ENCODE measurements around the gene SAMD11. TPM values are rescaled to one million over a fixed set of nuclear protein-coding genes. Genes with fewer than 3 reads are reported as not detected.

Gene SAMD11
- total and polyA plus RNA-seq, 4 donors = 0.51 to 4.1 (median 1.3) TPM

DNA sequence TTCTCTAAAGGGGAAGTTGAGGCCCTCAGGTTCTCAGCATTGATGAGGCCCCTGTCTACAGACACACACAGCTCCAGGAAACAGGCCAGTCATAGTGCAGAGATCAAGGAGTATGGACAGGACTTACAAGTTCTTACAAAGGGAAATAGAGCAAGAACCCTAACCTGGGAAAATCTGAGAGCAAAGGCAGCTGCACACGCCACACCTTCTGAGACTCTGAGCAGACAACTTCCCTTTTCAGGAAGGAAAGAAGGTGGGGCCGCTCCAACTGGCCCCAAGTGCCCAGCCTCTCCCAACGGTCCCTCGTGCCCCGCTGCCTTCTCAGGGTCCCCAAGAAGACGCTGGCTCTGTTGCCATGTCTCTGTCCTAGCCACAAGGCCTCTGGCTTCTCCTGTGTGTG, 31.8 kb downstream of the SAMD11 start:
- TF ChIP-seq, protein P1, sequence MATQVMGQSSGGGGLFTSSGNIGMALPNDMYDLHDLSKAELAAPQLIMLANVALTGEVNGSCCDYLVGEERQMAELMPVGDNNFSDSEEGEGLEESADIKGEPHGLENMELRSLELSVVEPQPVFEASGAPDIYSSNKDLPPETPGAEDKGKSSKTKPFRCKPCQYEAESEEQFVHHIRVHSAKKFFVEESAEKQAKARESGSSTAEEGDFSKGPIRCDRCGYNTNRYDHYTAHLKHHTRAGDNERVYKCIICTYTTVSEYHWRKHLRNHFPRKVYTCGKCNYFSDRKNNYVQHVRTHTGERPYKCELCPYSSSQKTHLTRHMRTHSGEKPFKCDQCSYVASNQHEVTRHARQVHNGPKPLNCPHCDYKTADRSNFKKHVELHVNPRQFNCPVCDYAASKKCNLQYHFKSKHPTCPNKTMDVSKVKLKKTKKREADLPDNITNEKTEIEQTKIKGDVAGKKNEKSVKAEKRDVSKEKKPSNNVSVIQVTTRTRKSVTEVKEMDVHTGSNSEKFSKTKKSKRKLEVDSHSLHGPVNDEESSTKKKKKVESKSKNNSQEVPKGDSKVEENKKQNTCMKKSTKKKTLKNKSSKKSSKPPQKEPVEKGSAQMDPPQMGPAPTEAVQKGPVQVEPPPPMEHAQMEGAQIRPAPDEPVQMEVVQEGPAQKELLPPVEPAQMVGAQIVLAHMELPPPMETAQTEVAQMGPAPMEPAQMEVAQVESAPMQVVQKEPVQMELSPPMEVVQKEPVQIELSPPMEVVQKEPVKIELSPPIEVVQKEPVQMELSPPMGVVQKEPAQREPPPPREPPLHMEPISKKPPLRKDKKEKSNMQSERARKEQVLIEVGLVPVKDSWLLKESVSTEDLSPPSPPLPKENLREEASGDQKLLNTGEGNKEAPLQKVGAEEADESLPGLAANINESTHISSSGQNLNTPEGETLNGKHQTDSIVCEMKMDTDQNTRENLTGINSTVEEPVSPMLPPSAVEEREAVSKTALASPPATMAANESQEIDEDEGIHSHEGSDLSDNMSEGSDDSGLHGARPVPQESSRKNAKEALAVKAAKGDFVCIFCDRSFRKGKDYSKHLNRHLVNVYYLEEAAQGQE (IDR thresholded peaks at IDR 0.05) = no peak
- TF ChIP-seq YY1 (IDR thresholded peaks at IDR 0.05) = no peak
- TF ChIP-seq FOXA2 (IDR thresholded peaks at IDR 0.05) = no peak
- TF ChIP-seq, protein P2, sequence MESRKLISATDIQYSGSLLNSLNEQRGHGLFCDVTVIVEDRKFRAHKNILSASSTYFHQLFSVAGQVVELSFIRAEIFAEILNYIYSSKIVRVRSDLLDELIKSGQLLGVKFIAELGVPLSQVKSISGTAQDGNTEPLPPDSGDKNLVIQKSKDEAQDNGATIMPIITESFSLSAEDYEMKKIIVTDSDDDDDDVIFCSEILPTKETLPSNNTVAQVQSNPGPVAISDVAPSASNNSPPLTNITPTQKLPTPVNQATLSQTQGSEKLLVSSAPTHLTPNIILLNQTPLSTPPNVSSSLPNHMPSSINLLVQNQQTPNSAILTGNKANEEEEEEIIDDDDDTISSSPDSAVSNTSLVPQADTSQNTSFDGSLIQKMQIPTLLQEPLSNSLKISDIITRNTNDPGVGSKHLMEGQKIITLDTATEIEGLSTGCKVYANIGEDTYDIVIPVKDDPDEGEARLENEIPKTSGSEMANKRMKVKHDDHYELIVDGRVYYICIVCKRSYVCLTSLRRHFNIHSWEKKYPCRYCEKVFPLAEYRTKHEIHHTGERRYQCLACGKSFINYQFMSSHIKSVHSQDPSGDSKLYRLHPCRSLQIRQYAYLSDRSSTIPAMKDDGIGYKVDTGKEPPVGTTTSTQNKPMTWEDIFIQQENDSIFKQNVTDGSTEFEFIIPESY (IDR thresholded peaks at IDR 0.05) = no peak
- no peak for TF ChIP-seq HNF4A (conservative IDR thresholded peaks at IDR 0.05)
- TF ChIP-seq GABPA (IDR thresholded peaks at IDR 0.05 in 1 of 2, conservative IDR thresholded peaks at IDR 0.05 in 1 of 2) = no peak
- H3K9ac ChIP-seq (ENCODE audit: low read depth in 1 of 2, low read length in 2 of 2) = no peak overlapping the region
- H3K9me3 ChIP-seq (ENCODE audit: control insufficient read depth in 4 of 4, low read length in 3 of 4) = no peaks in the 10 kb centered on the region
- H3K36me3 ChIP-seq (ENCODE audit: control insufficient read depth in 4 of 4, insufficient read depth in 3 of 4, low read depth in 1 of 4, low read length in 3 of 4) = peaks cover 18 to 61% (median 28%) of the 10 kb centered on the region in 4 donors
- no peaks in the 10 kb centered on the region for H3K27me3 ChIP-seq (ENCODE audit: control insufficient read depth in 4 of 4, insufficient read depth in 4 of 4, low read length in 3 of 4)
- H3K4me1 ChIP-seq (ENCODE audit: control insufficient read depth in 4 of 4, insufficient read depth in 4 of 4, low read length in 3 of 4) = peaks cover 6 to 24% (median 17%) of the 10 kb centered on the region in 4 donors
- H3K27ac ChIP-seq (ENCODE audit: low read depth in 1 of 2, low read length in 2 of 2) = no peak overlapping the region
- no peak overlapping the region for H3K4me3 ChIP-seq (ENCODE audit: low read depth in 1 of 3, low read length in 3 of 3)
- WGBS = 82% methylated on average over 6 of the region's 6 CpGs
- no peak for DNase-seq (ENCODE audit: low spot score)

DNA sequence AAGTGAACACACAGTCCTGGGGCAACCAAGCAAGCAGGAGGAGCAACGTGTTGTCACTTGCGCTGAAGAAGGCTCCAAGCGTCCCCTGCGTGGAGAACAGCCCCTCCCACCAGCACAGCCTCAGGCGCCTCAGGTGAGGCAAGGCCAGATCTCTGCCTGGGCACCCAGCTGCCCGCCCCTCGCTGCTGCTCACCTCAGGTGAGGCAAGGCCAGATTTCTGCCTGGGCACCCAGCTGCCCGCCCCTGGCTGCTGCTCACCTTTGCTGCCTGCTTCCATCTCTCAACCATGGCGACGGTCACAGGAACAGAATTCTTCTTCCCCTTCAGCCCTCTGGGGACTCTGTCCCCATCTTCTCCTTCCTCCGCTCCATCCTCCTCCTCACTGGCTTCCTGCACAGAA, 32.9 kb downstream of the SAMD11 start:
- 98% methylated on average over 11 of the region's 11 CpGs for WGBS
- TF ChIP-seq, protein P2 (IDR thresholded peaks at IDR 0.05) = no peak
- no peak for TF ChIP-seq SP1 (IDR thresholded peaks at IDR 0.05)
- no peak for TF ChIP-seq FOXA1 (IDR thresholded peaks at IDR 0.05)
- no peak for TF ChIP-seq HNF4G (IDR thresholded peaks at IDR 0.05)
- no peak for TF ChIP-seq HNF4A (conservative IDR thresholded peaks at IDR 0.05)
- no peak for TF ChIP-seq NR2F2 (IDR thresholded peaks at IDR 0.05)
- TF ChIP-seq, protein P3, sequence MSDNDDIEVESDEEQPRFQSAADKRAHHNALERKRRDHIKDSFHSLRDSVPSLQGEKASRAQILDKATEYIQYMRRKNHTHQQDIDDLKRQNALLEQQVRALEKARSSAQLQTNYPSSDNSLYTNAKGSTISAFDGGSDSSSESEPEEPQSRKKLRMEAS (IDR thresholded peaks at IDR 0.05) = no peak
- no peak for TF ChIP-seq YY1 (IDR thresholded peaks at IDR 0.05)
- no peak for TF ChIP-seq RAD21 (IDR thresholded peaks at IDR 0.05)
- TF ChIP-seq, protein P1 (IDR thresholded peaks at IDR 0.05) = no peak
- TF ChIP-seq RXRA (IDR thresholded peaks at IDR 0.05) = no peak
- no peak for TF ChIP-seq TAF1 (conservative IDR thresholded peaks at IDR 0.05)

More for the DNA sequence above, 32.9 kb downstream of the SAMD11 start:
- Histone ChIP-seq H3K9ac (ENCODE audit: low read depth in 1 of 2, low read length in 2 of 2) (no peak overlapping the region), H3K4me3 (ENCODE audit: low read depth in 1 of 3, low read length in 3 of 3) (no peak overlapping the region), H3K27ac (ENCODE audit: low read depth in 1 of 2, low read length in 2 of 2) (no peak overlapping the region), H3K36me3 (ENCODE audit: control insufficient read depth in 4 of 4, insufficient read depth in 3 of 4, low read depth in 1 of 4, low read length in 3 of 4) (peaks cover 18 to 50% (median 21%) of the 10 kb centered on the region in 4 donors), H3K27me3 (ENCODE audit: control insufficient read depth in 4 of 4, insufficient read depth in 4 of 4, low read length in 3 of 4) (no peaks in the 10 kb centered on the region), H3K4me1 (ENCODE audit: control insufficient read depth in 4 of 4, insufficient read depth in 4 of 4, low read length in 3 of 4) (peaks cover 11 to 32% (median 20%) of the 10 kb centered on the region in 4 donors), H3K9me3 (ENCODE audit: control insufficient read depth in 4 of 4, low read length in 3 of 4) (no peaks in the 10 kb centered on the region)
- no peak for DNase-seq (ENCODE audit: low spot score)
